Stomach (tissue), 4 donors: ENCODE results near the gene XXYLT1.

Experiments used
- EP300 ChIP-seq: sonication (generic); formaldehyde crosslinking; IDR thresholded peaks from one replicate; pipeline ENCODE4 v1.6.1; 2017; ENCODE audit warnings: antibody characterized with exemption
- POLR2AphosphoS5 ChIP-seq, 3 donors: sonication (generic); formaldehyde crosslinking; IDR thresholded peaks; one replicate each; pipeline ENCODE4 v1.6.1; 2016; ENCODE audit warnings: antibody characterized with exemption in 3 of 3

- TF ChIP-seq EP300, result no peak
- TF ChIP-seq POLR2AphosphoS5 (IDR thresholded peaks at IDR 0.05), result no peak
Measured at GRCh38 chr3:195045481-195046210, 225.3 kb downstream of the XXYLT1 start.
